Transverse colon (tissue), 4 donors: ENCODE results near the gene ZBTB5. TPM values are rescaled to one million over a fixed set of nuclear protein-coding genes. Genes with fewer than 3 reads are reported as not detected.

Source experiments
- DNase-seq: peaks from one replicate; pipeline ENCODE4 v3.0.0-alpha.2; 2019
- H3K27ac ChIP-seq, 4 donors: fragments of 200-600 bp; sonication (generic); 2 replicates each; pipeline ENCODE4 v1.5.1; 2016 to 2018; ENCODE audit warnings: inconsistent platforms in 4 of 4
- H3K27me3 ChIP-seq: fragments of 200-600 bp; sonication (generic); 2 replicates; pipeline ENCODE4 v1.5.1; 2017; ENCODE audit warnings: inconsistent platforms
- H3K36me3 ChIP-seq, 4 donors: fragments of 200-600 bp; sonication (generic); 2 replicates each; pipeline ENCODE4 v1.5.1; 2017 to 2019; ENCODE audit warnings: inconsistent platforms in 4 of 4
- H3K4me1 ChIP-seq, 4 donors: fragments of 200-600 bp; sonication (generic); 2 replicates each; pipeline ENCODE4 v1.5.1; 2017 to 2020; ENCODE audit warnings: inconsistent platforms in 4 of 4
- H3K4me3 ChIP-seq, 4 donors: fragments of 200-600 bp; sonication (generic); 1 replicate in 1 of 4; 2 replicates in 3 of 4; pipeline versions ENCODE4 v1.5.1 to v1.6.1; 2017 to 2019; ENCODE audit warnings: inconsistent platforms in 4 of 4
- H3K9me3 ChIP-seq, 2 donors: fragments of 200-600 bp; sonication (generic); 2 replicates each; pipeline ENCODE4 v1.5.1; 2017 to 2019; ENCODE audit warnings: inconsistent platforms in 2 of 2
- CTCF ChIP-seq, 5 experiments: fragments of 200-600 bp in 3 of 5; fragments of 450-650 bp in 2 of 5; sonication (generic) in 3 of 5; IDR thresholded peaks; 1 replicate in 2 of 5; 2 replicates in 3 of 5; pipeline ENCODE4 v1.5.1; 2016 to 2017; ENCODE audit warnings: antibody characterized with exemption in 5 of 5, inconsistent platforms in 3 of 5, mild to moderate bottlenecking in 2 of 5, moderate library complexity in 1 of 5
- EP300 ChIP-seq: sonication (generic); formaldehyde crosslinking; IDR thresholded peaks from one replicate; pipeline ENCODE4 v1.6.1; 2017; ENCODE audit warnings: antibody characterized with exemption, low read depth
- POLR2A ChIP-seq: fragments of 450-650 bp; IDR thresholded peaks from one replicate; pipeline ENCODE4 v1.6.1; 2016; ENCODE audit warnings: antibody characterized with exemption, mild to moderate bottlenecking, moderate library complexity
- POLR2AphosphoS5 ChIP-seq, 3 donors: sonication (generic); formaldehyde crosslinking; IDR thresholded peaks; one replicate each; pipeline ENCODE4 v1.6.1; 2016; ENCODE audit warnings: antibody characterized with exemption in 3 of 3
- WGBS, 2 donors: methylation state at CpG; one replicate each; pipeline ENCODE4 v1.1.5; 2018; ENCODE audit warnings: low coverage in 1 of 2; 5-methylcytosine and 5-hydroxymethylcytosine counted together
- in situ Hi-C, 4 donors: fragments of 200-750 bp; cut with MboI; loops; one replicate each; pipeline versions ENCODE4 v1.15.0 to v1.15.1; 2017; ENCODE audit warnings: low sequenced_read_pairs in 3 of 4, low pct_ligation_motif_present in 1 of 4, low pct_unique_long_range_greater_than_20kb in 1 of 4
- intact Hi-C: fragments of 100-400 bp; cut with DNase I; formaldehyde crosslinking; loops from one replicate; pipeline ENCODE4 v1.15.1; 2023; ENCODE audit warnings: low total_unique reads
- total RNA-seq, 4 donors: library from RNA; depleted of rRNA; stranded (reverse); fragments of >200 nt; gene quantifications; one replicate each; pipeline ENCODE4 v1.1.0, GENCODE V29; 2016

The ZBTB5 gene
- total RNA-seq, 4 donors from 2014 or later: 3.2 to 14.6 (median 12.8) TPM

GRCh38 chr9:37424204-37424685, 41.0 kb downstream of the ZBTB5 start:
- Histone ChIP-seq H3K4me3 (no peak overlapping the region), H3K36me3 (peaks cover 0 to 21% (median 6%) of the 10 kb centered on the region in 4 donors), H3K27me3 (no peaks in the 10 kb centered on the region), H3K4me1 (peaks cover 10 to 28% (median 23%) of the 10 kb centered on the region in 4 donors), H3K27ac (no peak overlapping the region), H3K9me3 (no peaks in the 10 kb centered on the region)
- in situ Hi-C loops: no loop called here
- intact Hi-C loops: loop anchor here (2.0 kb wide), 1 partner anchor 39 kb away; no protein-coding TSS in a partner anchor
- no peak for DNase-seq
- 78% methylated on average over 8 of the region's 8 CpGs; no CpG with 5 or more reads in 1 of the 2 donors for WGBS, 2 donors
- TF ChIP-seq CTCF (IDR thresholded peaks at IDR 0.05): no peak
- TF ChIP-seq POLR2A: no peak
- no peak for TF ChIP-seq POLR2AphosphoS5 (IDR thresholded peaks at IDR 0.05)
- no peak for TF ChIP-seq EP300

GRCh38 chr9:37423508-37423907, 41.7 kb downstream of the ZBTB5 start:
- H3K4me3 ChIP-seq: peak overlapping the region in 3 of 4 donors; percentile 63 to 81 (median 74)
- in situ Hi-C loops: no loop called here
- TF ChIP-seq POLR2AphosphoS5 (IDR thresholded peaks at IDR 0.05): no peak
- TF ChIP-seq CTCF (IDR thresholded peaks at IDR 0.05): no peak
- TF ChIP-seq EP300: no peak
- no peak for TF ChIP-seq POLR2A

GRCh38 chr9:37422289-37423104, 42.8 kb downstream of the ZBTB5 start, which contains the start of gene GRHPR:
GRHPR (plus strand) TSS chr9:37422696; CDS start chr9:37422751, 55 bp downstream.
- Histone ChIP-seq H3K27ac (peak within 1 kb of the TSS; percentile 86 to 93 (median 88)), H3K36me3 (peaks cover 0 to 7% (median 0%) of the 10 kb centered on the region in 4 donors), H3K4me1 (peaks cover 10 to 28% (median 23%) of the 10 kb centered on the region in 4 donors), H3K4me3 (peak within 1 kb of the TSS; percentile 56 to 81 (median 68)), H3K9me3 (no peaks in the 10 kb centered on the region), H3K27me3 (no peaks in the 10 kb centered on the region)
- 1% methylated on average over 51 of the region's 56 CpGs; no CpG with 5 or more reads in 1 of the 2 donors for WGBS, 2 donors
- in situ Hi-C loops: no loop called here
- TF ChIP-seq EP300 (no peak), POLR2AphosphoS5 (IDR thresholded peaks at IDR 0.05) (peak; percentile 75 to 88 (median 88)), POLR2A (peak; percentile 82), CTCF (IDR thresholded peaks at IDR 0.05) (no peak)
- DNase-seq: peak; percentile 94
- intact Hi-C loops: no loop called here

More at GRCh38 chr9:37423508-37423907, 41.7 kb downstream of the ZBTB5 start:
- 17 to 59% methylated on average over 1 to 2 of the region's 2 CpGs for WGBS, 2 donors
- intact Hi-C loops: no loop called here
- Histone ChIP-seq H3K36me3 (peaks cover 0 to 16% (median 4%) of the 10 kb centered on the region in 4 donors), H3K27me3 (no peaks in the 10 kb centered on the region), H3K4me1 (peaks cover 10 to 28% (median 23%) of the 10 kb centered on the region in 4 donors), H3K27ac (peak overlapping the region in 1 of 4 donors; percentile 93), H3K9me3 (no peaks in the 10 kb centered on the region)
- no peak for DNase-seq

GRCh38 chr9:37421914-37422288, 43.3 kb downstream of the ZBTB5 start:
- peak overlapping the region; percentile 86 to 93 (median 88) for H3K27ac ChIP-seq
- H3K4me1 ChIP-seq: peaks cover 10 to 28% (median 23%) of the 10 kb centered on the region in 4 donors
- in situ Hi-C loops: no loop called here
- DNase-seq: no peak
- intact Hi-C loops: no loop called here
- H3K36me3 ChIP-seq: peaks cover 0 to under 1% (median 0%) of the 10 kb centered on the region in 4 donors
- peak overlapping the region in 3 of 4 donors; percentile 63 to 81 (median 74) for H3K4me3 ChIP-seq
- 59 to 76% methylated on average over 4 to 8 of the region's 8 CpGs for whole genome bisulfite sequencing, 2 donors
- no peak for TF ChIP-seq EP300
- no peak for TF ChIP-seq POLR2A
- H3K9me3 ChIP-seq: no peaks in the 10 kb centered on the region
- no peaks in the 10 kb centered on the region for H3K27me3 ChIP-seq
